Pancreas (tissue), 10 donors: Measurements from ENCODE around the gene SGK1. TPM values are rescaled to one million over a fixed set of nuclear protein-coding genes. Genes with fewer than 3 reads are reported as not detected.
"Not testable (repeated sequence)": the region's sequence is repeated elsewhere in the genome, so short reads cannot be mapped to it uniquely, and the experiment has no call there.

Experiments used
- ATAC-seq, 4 donors: fragments of 200-7000 bp; cut with Tn5 transposase; one replicate each; pipeline versions ENCODE4 v1.8.0 to v1.9.1; 2020; ENCODE audit warnings: mild to moderate bottlenecking in 4 of 4, moderate library complexity in 4 of 4
- DNase-seq, 6 donors: peaks; one replicate each; pipeline ENCODE4 v3.0.0-alpha.2; 2020
- FAIRE-seq: peaks from 2 replicates; lab custom pipeline; 2012; peaks lifted over from hg19 to GRCh38; lab: Jason Lieb, UNC
- H3K27ac ChIP-seq, 4 donors: fragments of 200-600 bp; sonication (generic); 1 replicate in 3 of 4; 2 replicates in 1 of 4; pipeline versions ENCODE4 v1.5.0 to v1.8.0; 2020
- H3K27me3 ChIP-seq, 4 donors: fragments of 200-600 bp; one replicate each; pipeline ENCODE4 v1.8.0; 2021
- H3K36me3 ChIP-seq, 3 donors: fragments of 200-600 bp; sonication (generic) in 1 of 3; one replicate each; pipeline versions ENCODE4 v1.5.0 to v1.8.0; 2020 to 2021
- H3K4me1 ChIP-seq, 3 donors: fragments of 200-600 bp; one replicate each; pipeline ENCODE4 v1.8.0; 2021
- H3K4me3 ChIP-seq, 4 donors: fragments of 200-600 bp; sonication (generic) in 2 of 4; one replicate each; pipeline versions ENCODE4 v1.5.0 to v1.8.0; 2020 to 2021
- H3K9me3 ChIP-seq, 4 donors: fragments of 200-600 bp; one replicate each; pipeline ENCODE4 v1.8.0; 2021
- CTCF ChIP-seq, 4 donors: fragments of 200-600 bp; sonication (generic) in 3 of 4; IDR thresholded peaks; one replicate each; pipeline versions ENCODE4 v1.5.0 to v1.8.0; 2021; ENCODE audit warnings: antibody characterized with exemption in 4 of 4
- WGBS, 2 donors: extraction: QIAGEN DNeasy Blood & Tissue Kit; methylation state at CpG; one replicate each; pipeline ENCODE4 v1.1.7; 2013; 5-methylcytosine and 5-hydroxymethylcytosine counted together
- intact Hi-C, 3 donors: fragments of 100-400 bp; cut with DNase I; formaldehyde crosslinking; loops; one replicate each; pipeline versions ENCODE4 v1.11.1 to v1.14.2; 2022
- polyA plus RNA-seq, 2 donors: library from polyadenylated mRNA; stranded (reverse); fragments of 200-250 nt; gene quantifications; one replicate each; pipeline ENCODE4 v1.2.3, GENCODE V29; 2013
- total RNA-seq, 6 donors: library from RNA; stranded (reverse); fragmentation: NEBNext Ultra II Directional in 4 of 6; extraction: Animal tissue kit (Norgen Biotek cat#: 25700) in 4 of 6; gene quantifications; one replicate each; pipeline versions ENCODE4 v1.2.1 to v1.2.4, GENCODE V29; 2021 to 2023
- donor health status: healthy with polysubstance abuse.
- donor health status: DM: no; HTN: no; CAD: no; lungs with moderate emphysema.
- donor health status: DM: no; HTN: no; CAD: no.
- donor health status: control.
- donor health status: control.
- donor health status: Bipolar disorder and iron deficiency.
- donor health status: DM: yes; HTN: yes; CAD: no.
- donor health status: DM: no; HTN: no; CAD: no.
- donor health status: DM: no; HTN: no; CAD: no.
- donor health status: DM: yes; HTN: yes; CAD: no.

SGK1 gene
- total and polyA plus RNA-seq, 8 donors: 56.8 to 189 (median 95.4) TPM

- Histone ChIP-seq H3K36me3 (no peaks in the 10 kb centered on the region), H3K4me1 (no peaks in the 10 kb centered on the region), H3K27ac (no peak overlapping the region), H3K27me3 (no peaks in the 10 kb centered on the region), H3K9me3 (no peaks in the 10 kb centered on the region), H3K4me3 (no peak overlapping the region)
- 61 to 68% methylated on average over 5 of the region's 5 CpGs for WGBS, 2 donors
- no peak for TF ChIP-seq CTCF (IDR thresholded peaks at IDR 0.05)
- no peak for DNase-seq
- FAIRE-seq: no peak
- intact Hi-C loops: no loop called here
- no peak for ATAC-seq
Measured at GRCh38 chr6:134324141-134324540, 6.2 kb upstream of the SGK1 start.

GRCh38 chr6:134323698-134324097 lies 5.8 kb upstream of the SGK1 start:
- Histone ChIP-seq H3K4me1 (peaks cover 0 to 2% (median 2%) of the 10 kb centered on the region in 3 donors), H3K27ac (no peak overlapping the region), H3K27me3 (no peaks in the 10 kb centered on the region), H3K4me3 (no peak overlapping the region), H3K9me3 (no peaks in the 10 kb centered on the region), H3K36me3 (no peaks in the 10 kb centered on the region)
- FAIRE-seq: no peak
- intact Hi-C loops: no loop called here
- 94 to 98% methylated on average over 2 of the region's 2 CpGs for WGBS, 2 donors
- no peak for ATAC-seq
- DNase-seq: no peak
- TF ChIP-seq CTCF (IDR thresholded peaks at IDR 0.05): no peak

GRCh38 chr6:134323294-134323693 lies 5.4 kb upstream of the SGK1 start:
- Histone ChIP-seq H3K36me3 (no peaks in the 10 kb centered on the region), H3K4me1 (peaks cover 0 to 6% (median 2%) of the 10 kb centered on the region in 3 donors), H3K9me3 (no peaks in the 10 kb centered on the region), H3K27me3 (no peaks in the 10 kb centered on the region), H3K27ac (no peak overlapping the region), H3K4me3 (no peak overlapping the region)
- FAIRE-seq (no peak), ATAC-seq (no peak), DNase-seq (no peak)
- intact Hi-C loops: no loop called here
- WGBS, 2 donors: 67 to 75% methylated on average over 1 of the region's 1 CpG
- TF ChIP-seq CTCF (IDR thresholded peaks at IDR 0.05): no peak

- ATAC-seq (no peak), DNase-seq (no peak), FAIRE-seq (no peak)
- Histone ChIP-seq H3K4me3 (no peak overlapping the region), H3K36me3 (no peaks in the 10 kb centered on the region), H3K9me3 (no peaks in the 10 kb centered on the region), H3K4me1 (peaks cover 0 to 9% (median 2%) of the 10 kb centered on the region in 3 donors), H3K27ac (no peak overlapping the region), H3K27me3 (no peaks in the 10 kb centered on the region)
- WGBS, 2 donors: 73 to 86% methylated on average over 2 of the region's 2 CpGs
- intact Hi-C loops: no loop called here
- TF ChIP-seq CTCF (IDR thresholded peaks at IDR 0.05): no peak
Measured at GRCh38 chr6:134322216-134322615, 4.3 kb upstream of the SGK1 start.

GRCh38 chr6:134321246-134321645 lies 3.3 kb upstream of the SGK1 start:
- no peak for TF ChIP-seq CTCF (IDR thresholded peaks at IDR 0.05)
- H3K27ac ChIP-seq: no peak overlapping the region
- H3K27me3 ChIP-seq: no peaks in the 10 kb centered on the region
- H3K4me1 ChIP-seq: peaks cover 0 to 9% (median 2%) of the 10 kb centered on the region in 3 donors
- H3K4me3 ChIP-seq: no peak overlapping the region
- intact Hi-C loops: no loop called here
- DNase-seq: no peak
- no peak for FAIRE-seq
- no peaks in the 10 kb centered on the region for H3K36me3 ChIP-seq
- no peaks in the 10 kb centered on the region for H3K9me3 ChIP-seq
- no peak for ATAC-seq
- 83 to 92% methylated on average over 3 of the region's 3 CpGs for WGBS, 2 donors

- DNase-seq, H3K9me3 ChIP-seq, ATAC-seq, H3K4me1 ChIP-seq, H3K27ac ChIP-seq, FAIRE-seq, H3K27me3 ChIP-seq, H3K36me3 ChIP-seq, H3K4me3 ChIP-seq, intact Hi-C loops: not testable (repeated sequence)
- 42 to 82% methylated on average over 2 of the region's 2 CpGs for WGBS, 2 donors
Measured at GRCh38 chr6:134319686-134320085, 1.8 kb upstream of the SGK1 start.
